Rectal smooth muscle tissue (tissue), 1 donor: ENCODE data around the gene ANKRD55.
"Not testable (repeated sequence)": the region's sequence is repeated elsewhere in the genome, so short reads cannot be mapped to it uniquely, and the experiment has no call there.

Experiments used
- H3K27ac ChIP-seq: one replicate; pipeline ENCODE4 v1.7.0; 2013; ENCODE audit warnings: low read depth, low read length, inconsistent platforms
- H3K27me3 ChIP-seq: one replicate; pipeline ENCODE4 v1.7.0; 2013; ENCODE audit warnings: low read length; ENCODE audit not compliant: control insufficient read depth, insufficient read depth
- H3K36me3 ChIP-seq: one replicate; pipeline ENCODE4 v1.7.0; 2013; ENCODE audit warnings: low read length; ENCODE audit not compliant: control insufficient read depth, insufficient read depth
- H3K4me1 ChIP-seq: one replicate; pipeline ENCODE4 v1.7.0; 2013; ENCODE audit warnings: low read length; ENCODE audit not compliant: control insufficient read depth, insufficient read depth
- H3K4me3 ChIP-seq: one replicate; pipeline ENCODE4 v1.7.0; 2013; ENCODE audit warnings: low read length
- H3K9ac ChIP-seq: one replicate; pipeline ENCODE4 v1.7.0; 2013; ENCODE audit warnings: low read length

Gene ANKRD55

DNA sequence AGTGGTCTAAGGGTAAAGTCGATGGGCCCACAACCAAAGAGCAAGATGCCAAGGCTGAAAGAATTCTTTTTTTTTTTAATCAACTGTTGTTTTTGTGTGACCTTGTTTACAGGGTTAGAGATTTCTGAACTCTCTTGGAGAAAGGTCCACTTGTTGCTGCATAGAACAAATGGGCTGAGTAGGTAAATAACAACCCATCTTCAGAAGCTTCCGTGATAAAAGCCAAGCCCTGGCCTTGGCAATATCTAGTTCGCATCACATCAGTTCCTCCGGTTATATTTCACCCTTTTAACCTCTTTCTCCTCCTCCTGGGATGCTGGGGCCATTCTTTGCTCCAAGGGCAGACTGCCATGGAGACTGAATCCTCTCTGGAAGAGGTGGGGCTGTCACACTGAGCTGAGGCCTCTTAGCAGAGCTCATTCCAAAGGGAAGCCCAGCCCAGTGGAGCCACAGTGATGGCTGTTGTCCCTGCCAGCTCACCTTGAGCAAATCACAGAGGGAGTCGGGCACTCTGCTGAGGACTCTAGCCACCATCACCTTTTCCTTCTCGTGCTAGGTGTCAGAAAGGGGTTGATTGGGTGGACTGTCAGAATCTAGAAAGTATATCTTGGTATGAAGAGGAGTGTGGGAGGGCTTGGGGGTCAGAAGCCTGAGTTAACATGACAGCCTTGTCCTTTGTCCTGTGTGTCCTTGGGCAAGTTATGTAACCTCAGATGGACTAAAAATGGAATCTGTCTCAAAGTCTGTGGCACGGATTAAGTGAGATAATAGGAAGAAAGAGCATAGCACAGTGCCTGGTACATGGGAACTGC, 17.9 kb downstream of the ANKRD55 start:
- no peaks in the 10 kb centered on the region for H3K27me3 ChIP-seq
- H3K27ac ChIP-seq: no peak overlapping the region
- H3K9ac ChIP-seq: no peak overlapping the region
- H3K36me3 ChIP-seq: no peaks in the 10 kb centered on the region
- H3K4me3 ChIP-seq: no peak overlapping the region
- no peaks in the 10 kb centered on the region for H3K4me1 ChIP-seq

DNA sequence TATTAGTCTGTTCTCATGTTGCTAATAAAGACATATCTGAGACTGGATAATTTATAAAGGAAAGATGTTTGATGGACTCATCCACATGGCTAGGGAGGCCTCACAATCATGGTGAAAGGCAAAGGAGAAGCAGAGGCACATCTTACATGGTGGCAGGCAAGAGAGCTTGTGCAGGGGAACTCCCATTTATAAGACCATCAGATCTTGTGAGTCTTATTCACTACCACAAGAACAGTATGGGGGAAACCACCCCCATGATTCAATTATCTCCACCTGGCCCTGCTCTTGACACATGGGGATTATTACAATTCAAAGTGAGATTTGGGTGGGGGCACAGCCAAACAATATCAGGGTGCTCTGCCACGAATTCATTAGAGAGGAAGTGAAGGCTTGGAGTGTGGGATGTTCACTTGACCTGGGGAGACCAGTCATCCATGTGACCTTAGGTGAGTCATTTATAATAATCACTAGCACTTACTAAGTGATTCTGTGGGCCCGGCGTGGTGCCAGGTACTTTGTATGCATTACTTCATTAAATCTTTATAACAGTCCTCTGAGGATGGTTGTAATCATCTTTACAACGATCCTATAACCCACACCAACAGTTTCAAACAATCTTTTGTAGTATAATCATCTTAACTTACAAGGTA, 19.1 kb downstream of the ANKRD55 start:
- H3K4me3 ChIP-seq, H3K27me3 ChIP-seq, H3K36me3 ChIP-seq, H3K9ac ChIP-seq, H3K4me1 ChIP-seq, H3K27ac ChIP-seq: not testable (repeated sequence)

DNA sequence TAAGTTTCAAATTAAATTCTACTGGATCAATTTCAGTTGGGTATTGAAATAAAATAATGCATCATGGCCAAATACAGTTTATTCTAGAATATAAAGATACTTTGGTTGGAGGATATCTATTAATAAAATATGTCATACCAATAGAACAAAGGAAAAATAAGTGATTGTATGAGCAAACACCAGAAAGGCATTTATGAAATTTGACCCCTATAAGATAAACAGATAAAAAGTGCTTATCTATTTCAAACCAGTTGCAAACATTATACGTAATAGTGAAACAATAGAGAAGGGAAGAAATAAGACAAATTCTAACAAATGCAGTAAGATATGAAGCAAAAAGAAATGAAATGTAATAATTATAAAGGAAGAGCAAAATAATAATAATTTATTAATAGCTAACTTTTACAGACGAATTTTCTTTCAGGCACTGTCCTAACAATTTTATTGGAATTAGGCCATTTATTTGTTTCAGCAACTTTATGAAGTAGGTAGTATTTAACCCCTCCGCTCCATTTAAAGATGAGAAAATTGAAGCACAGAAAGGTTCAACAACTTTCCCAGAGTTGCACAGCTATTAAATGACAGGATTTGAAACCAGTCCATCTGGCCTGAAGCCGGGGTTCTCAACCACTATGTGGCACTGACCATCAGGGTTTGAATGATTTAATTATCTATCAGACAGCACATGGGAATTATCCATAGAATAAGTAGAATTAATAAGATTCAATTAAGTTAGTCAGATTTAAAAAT, 20.8 kb downstream of the ANKRD55 start:
- no peaks in the 10 kb centered on the region for H3K36me3 ChIP-seq
- H3K4me1 ChIP-seq: no peaks in the 10 kb centered on the region
- H3K27me3 ChIP-seq: no peaks in the 10 kb centered on the region
- H3K4me3 ChIP-seq: no peak overlapping the region
- H3K27ac ChIP-seq: no peak overlapping the region
- no peak overlapping the region for H3K9ac ChIP-seq

DNA sequence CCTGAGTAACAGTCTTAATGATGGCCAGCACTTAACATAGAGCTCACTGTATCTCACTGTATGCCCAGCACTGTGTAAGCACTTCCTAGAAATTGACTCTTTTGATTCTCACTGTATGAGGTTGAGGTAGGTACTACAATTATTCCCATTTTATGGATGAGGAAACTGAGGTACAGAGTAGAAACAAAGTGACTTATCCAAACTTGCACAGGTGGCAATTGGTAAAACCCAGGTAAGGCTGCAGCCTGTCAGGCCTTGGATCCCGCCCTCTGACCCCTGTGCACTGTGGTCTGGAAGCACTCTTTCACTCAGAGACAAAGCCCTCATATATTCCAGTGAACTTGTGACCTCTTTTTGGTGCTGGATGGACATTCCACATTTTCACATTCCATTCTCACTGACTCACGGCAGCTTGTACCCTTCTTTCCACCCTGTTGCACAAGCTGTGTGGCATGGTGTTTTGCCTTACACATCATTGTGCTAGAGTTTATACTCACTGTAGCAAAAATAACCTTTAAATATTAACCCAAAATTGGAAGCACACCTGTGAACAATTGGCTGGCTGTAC, 21.7 kb downstream of the ANKRD55 start:
- Histone ChIP-seq H3K36me3 (no peaks in the 10 kb centered on the region), H3K27me3 (no peaks in the 10 kb centered on the region), H3K9ac (no peak overlapping the region), H3K4me3 (no peak overlapping the region), H3K27ac (no peak overlapping the region), H3K4me1 (no peaks in the 10 kb centered on the region)

DNA sequence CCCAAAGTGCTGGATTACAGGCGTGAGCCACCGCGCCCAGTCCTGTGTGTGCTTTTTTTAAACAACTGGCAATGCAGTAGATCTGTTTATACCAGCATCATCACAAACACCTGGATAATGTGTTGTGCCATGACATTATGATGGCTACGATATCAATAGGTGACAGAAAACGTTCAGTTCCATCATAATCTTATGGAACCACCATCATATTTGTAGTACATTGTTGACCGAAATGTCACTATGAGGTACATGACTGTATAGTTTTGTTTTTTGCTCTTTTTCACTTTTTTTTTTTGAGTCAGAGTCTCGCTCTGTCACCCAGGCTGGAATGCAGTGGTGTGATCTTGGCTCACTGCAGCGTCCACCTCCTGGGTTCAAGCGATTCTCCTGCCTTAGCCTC, 24.4 kb downstream of the ANKRD55 start:
- Histone ChIP-seq H3K9ac (no peak overlapping the region), H3K36me3 (no peaks in the 10 kb centered on the region), H3K4me3 (no peak overlapping the region), H3K4me1 (no peaks in the 10 kb centered on the region), H3K27ac (no peak overlapping the region), H3K27me3 (no peaks in the 10 kb centered on the region)

DNA sequence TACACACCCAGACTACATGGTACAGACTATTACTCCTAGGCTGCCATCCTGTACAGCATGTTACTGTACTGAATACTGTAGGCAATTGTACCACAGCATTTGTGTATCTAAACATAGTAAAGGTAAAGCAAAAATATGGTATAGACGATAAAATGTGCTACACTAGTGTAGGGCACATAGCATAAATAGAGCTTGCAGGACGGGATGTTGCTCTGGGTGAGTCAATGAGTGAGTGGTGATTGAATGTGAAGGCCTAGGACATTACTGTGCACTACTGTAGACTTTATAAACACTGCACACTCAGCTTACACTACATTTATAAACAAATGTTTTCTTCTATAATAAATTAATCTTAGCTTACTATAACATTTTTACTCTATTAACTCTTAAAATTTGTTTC, 25.6 kb downstream of the ANKRD55 start:
- Histone ChIP-seq H3K4me1 (no peaks in the 10 kb centered on the region), H3K4me3 (no peak overlapping the region), H3K27me3 (no peaks in the 10 kb centered on the region), H3K9ac (no peak overlapping the region), H3K27ac (no peak overlapping the region), H3K36me3 (no peaks in the 10 kb centered on the region)

DNA sequence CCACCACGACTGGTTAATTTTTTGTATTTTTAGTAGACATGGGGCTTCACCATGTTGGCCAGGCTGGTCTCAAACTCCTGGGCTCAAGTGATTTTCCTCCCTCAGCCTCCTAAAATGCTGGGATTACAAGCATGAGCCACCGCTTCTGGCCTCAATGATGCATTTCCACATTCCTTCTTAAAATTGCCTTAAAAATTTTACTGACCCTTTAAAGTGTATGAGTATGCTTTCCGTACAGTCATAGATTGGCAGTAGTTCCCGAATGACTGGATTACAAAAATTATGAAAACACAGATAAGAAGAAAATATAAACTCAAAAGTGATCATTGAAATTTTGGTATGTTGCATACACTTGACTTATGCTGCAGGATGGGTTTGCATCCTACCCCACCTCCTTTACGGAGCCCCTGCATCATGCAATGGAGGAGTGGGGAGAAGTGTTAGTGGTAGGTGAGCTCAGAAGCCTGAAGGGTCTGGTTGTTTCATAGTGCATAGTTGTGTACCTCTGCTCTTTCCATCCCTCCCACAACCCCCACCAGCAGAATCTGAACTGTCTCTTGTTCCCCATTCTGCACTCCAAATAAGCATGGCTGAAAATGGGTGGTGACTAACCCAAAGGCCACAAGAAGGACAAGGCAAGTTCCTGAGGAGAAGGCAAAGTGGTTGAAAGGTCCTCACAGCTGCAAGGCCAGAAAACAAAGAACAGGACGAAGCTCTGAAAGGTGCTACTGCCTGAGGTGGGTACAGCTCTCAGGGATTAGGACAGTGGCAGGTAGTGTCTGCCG, 26.8 kb downstream of the ANKRD55 start:
- H3K9ac ChIP-seq: no peak overlapping the region
- no peak overlapping the region for H3K27ac ChIP-seq
- H3K27me3 ChIP-seq: no peaks in the 10 kb centered on the region
- H3K36me3 ChIP-seq: no peaks in the 10 kb centered on the region
- no peak overlapping the region for H3K4me3 ChIP-seq
- H3K4me1 ChIP-seq: no peaks in the 10 kb centered on the region

DNA sequence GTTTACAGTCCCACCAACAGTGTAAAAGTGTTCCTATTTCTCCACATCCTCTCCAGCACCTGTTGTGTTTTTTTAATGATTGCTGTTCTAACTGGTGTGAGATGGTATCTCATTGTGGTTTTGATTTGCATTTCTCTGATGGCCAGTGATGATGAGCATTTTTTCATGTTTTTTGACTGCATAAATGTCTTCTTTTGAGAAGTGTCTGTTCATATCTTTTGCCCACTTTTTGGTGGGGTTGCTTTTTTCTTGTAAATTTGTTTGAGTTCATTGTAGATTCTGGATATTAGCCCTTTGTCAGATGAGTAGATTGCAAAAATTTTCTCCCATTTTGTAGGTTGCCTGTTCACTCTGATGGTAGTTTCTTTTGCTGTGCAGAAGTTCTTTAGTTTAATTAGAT, 29.2 kb downstream of the ANKRD55 start:
- not testable (repeated sequence) for H3K4me3 ChIP-seq, H3K36me3 ChIP-seq, H3K9ac ChIP-seq, H3K27ac ChIP-seq, H3K27me3 ChIP-seq, H3K4me1 ChIP-seq

DNA sequence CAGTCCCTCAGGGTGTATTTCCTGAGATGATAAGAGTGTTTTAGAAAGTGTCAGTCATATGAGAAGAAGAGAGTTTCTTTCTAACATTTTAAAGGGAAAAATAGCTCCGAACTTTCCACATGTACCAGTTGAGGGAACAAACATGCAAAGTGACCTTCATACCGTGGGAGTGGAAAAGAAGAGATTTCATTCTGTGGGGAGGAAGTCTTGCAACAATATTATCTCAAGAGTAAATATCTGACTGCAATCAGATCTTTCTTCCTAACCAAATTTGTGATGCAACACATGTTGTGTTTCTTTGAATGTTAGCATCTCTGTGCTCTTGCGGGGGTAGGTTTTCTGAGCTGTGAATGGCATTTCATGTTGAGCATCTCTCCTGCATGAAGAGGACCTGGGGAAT, 30.6 kb downstream of the ANKRD55 start:
- Histone ChIP-seq H3K36me3 (no peaks in the 10 kb centered on the region), H3K27ac (no peak overlapping the region), H3K9ac (no peak overlapping the region), H3K27me3 (no peaks in the 10 kb centered on the region), H3K4me3 (no peak overlapping the region), H3K4me1 (no peaks in the 10 kb centered on the region)

DNA sequence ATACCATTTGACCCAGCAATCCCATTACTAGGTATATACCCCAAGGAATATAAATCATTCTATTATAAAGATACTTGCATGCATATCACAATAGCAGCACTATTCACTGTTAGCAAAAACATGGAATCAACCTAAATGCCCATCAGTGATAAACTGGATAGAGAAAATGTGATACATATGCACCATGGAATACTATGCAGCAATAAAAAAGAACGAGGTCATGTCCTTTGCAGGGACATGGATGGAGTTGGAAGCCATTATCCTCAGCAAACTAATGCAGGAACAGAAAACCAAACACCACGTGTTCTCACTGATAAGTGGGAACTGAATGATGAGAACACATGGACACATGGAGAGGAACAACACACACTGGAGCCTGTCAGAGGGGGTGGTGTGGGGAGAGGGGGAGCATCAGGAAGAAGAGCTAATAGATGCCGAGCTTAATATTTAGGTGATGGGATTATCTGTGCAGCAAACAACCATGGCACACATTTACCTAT, 31.3 kb downstream of the ANKRD55 start:
- H3K27me3 ChIP-seq, H3K9ac ChIP-seq, H3K4me3 ChIP-seq, H3K4me1 ChIP-seq, H3K27ac ChIP-seq, H3K36me3 ChIP-seq: not testable (repeated sequence)

DNA sequence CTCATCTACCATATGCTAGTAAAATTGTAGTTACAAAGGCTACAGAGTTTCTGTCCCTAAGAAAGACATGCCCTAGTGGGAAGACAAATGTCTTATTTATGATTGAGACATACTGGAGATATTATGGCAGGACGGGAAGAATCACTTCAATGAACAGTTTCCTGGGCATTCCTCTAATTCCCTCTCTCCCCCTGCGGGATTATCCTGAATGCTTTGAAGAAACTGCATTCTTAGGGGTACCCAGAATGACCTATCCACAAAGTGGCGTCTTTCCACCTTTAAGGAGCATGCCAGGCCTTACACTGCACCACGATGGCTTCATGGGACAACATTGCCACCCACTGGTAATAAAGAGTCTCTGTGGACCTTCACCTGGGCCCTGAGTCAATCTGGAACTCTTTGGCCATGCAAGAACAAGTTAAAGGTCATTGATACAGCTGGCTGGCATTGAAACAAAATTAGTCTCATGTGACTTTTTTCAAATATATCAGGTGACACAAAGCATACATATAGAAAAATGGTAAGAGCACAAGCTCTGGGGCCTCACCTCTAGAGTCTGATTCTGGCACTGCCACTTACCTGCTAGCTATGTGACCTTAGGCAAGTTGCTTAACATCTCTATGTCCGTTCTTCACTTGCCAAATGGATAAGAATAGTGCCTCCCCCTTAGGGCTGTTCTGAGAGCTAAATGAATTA, 32.0 kb downstream of the ANKRD55 start:
- Histone ChIP-seq H3K4me1 (no peaks in the 10 kb centered on the region), H3K27ac (no peak overlapping the region), H3K27me3 (no peaks in the 10 kb centered on the region), H3K36me3 (no peaks in the 10 kb centered on the region), H3K9ac (no peak overlapping the region), H3K4me3 (no peak overlapping the region)
